Measurements from ENCODE around the gene FBXO8. TPM values are rescaled to one million over a fixed set of nuclear protein-coding genes. Genes with fewer than 3 reads are reported as not detected.
"Not testable (repeated sequence)": the region's sequence is repeated elsewhere in the genome, so short reads cannot be mapped to it uniquely, and the experiment has no call there.

The FBXO8 gene
- total RNA-seq, 2 experiments from 2014 or later, result 19.7 to 21.3 TPM

DNA sequence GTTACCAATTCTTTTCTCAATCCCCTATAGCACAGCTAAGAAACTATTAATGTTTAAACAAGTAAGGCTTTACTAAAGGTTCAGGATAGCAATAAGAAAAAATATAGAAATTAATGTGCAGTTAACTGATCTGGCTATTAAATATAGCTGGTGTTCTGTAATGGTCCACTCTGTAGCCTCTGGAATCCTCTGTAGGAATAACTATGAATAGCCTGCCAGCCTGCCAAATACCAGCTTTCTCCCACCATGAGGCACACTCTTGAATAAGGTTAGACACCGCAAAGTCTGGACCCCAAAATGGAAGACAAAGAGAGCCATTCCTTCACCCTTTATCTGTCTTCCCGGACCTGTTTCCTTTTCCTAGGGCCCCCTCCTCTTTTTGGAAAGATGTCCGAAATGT lies 30.8 kb upstream of the FBXO8 start:
- intact Hi-C loops (cut with micrococcal nuclease), result no loop called here
- ChIA-PET CTCF (no interaction called here), POLR2A (no interaction called here)
- no peaks in the 10 kb centered on the region for H3K4me1 Mint-ChIP-seq (ENCODE audit: low read depth)
- no peak overlapping the region for H3K27ac Mint-ChIP-seq
- no peaks in the 10 kb centered on the region for H3K9me3 Mint-ChIP-seq
- no peak for DNase-seq
- H3K4me3 Mint-ChIP-seq, result no peak overlapping the region
- peaks cover 7% of the 10 kb centered on the region for H3K36me3 Mint-ChIP-seq
- no peaks in the 10 kb centered on the region for H3K27me3 Mint-ChIP-seq

- Mint-ChIP-seq H3K4me1 (ENCODE audit: low read depth) (no peaks in the 10 kb centered on the region), H3K27ac (no peak overlapping the region), H3K9me3 (no peaks in the 10 kb centered on the region), H3K36me3 (peaks cover 15% of the 10 kb centered on the region), H3K4me3 (no peak overlapping the region), H3K27me3 (no peaks in the 10 kb centered on the region)
- POLR2A ChIA-PET, result no interaction called here
- CTCF ChIA-PET, result no interaction called here
- intact Hi-C loops (cut with micrococcal nuclease), result no loop called here
- DNase-seq, result no peak
Observed at GRCh38 chr4:174312993-174313392, 29.5 kb upstream of the FBXO8 start.

- no peak overlapping the region for H3K27ac Mint-ChIP-seq
- POLR2A ChIA-PET, result no interaction called here
- no peak overlapping the region for H3K4me3 Mint-ChIP-seq
- no peak for DNase-seq
- H3K9me3 Mint-ChIP-seq, result no peaks in the 10 kb centered on the region
- intact Hi-C loops (cut with micrococcal nuclease), result no loop called here
- no peaks in the 10 kb centered on the region for H3K4me1 Mint-ChIP-seq (ENCODE audit: low read depth)
- H3K27me3 Mint-ChIP-seq, result no peaks in the 10 kb centered on the region
- CTCF ChIA-PET, result no interaction called here
- peaks cover 37% of the 10 kb centered on the region for H3K36me3 Mint-ChIP-seq
Observed at GRCh38 chr4:174307694-174308093, 24.2 kb upstream of the FBXO8 start.

- H3K27ac Mint-ChIP-seq, result no peak overlapping the region
- CTCF ChIA-PET, result no interaction called here
Observed at GRCh38 chr4:174305961-174306360, 22.5 kb upstream of the FBXO8 start.

DNA sequence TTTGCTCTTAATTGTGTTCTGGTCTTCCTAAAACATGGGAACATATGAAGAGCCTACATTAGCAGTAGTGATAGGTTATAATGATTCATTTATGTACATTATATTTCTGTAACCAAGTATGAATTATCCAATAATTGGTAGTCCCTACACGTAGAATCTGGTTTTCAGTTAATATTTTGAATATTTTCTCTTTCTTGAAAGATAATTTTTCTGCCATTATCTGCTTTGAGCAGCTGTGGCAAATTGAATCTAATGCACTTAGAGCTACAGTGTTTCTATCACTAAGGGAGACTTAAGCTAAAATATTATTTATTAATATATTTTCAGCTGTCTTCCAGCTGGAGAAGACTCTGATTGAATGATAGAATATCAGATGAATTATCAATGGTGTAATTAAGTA lies 21.2 kb upstream of the FBXO8 start:
- Mint-ChIP-seq H3K27ac (no peak overlapping the region), H3K36me3 (peaks cover 44% of the 10 kb centered on the region), H3K27me3 (no peaks in the 10 kb centered on the region), H3K9me3 (no peaks in the 10 kb centered on the region), H3K4me3 (no peak overlapping the region), H3K4me1 (ENCODE audit: low read depth) (no peaks in the 10 kb centered on the region)
- ChIA-PET CTCF (no interaction called here), POLR2A (no interaction called here)
- DNase-seq, result no peak
- intact Hi-C loops (cut with micrococcal nuclease), result no loop called here

More at GRCh38 chr4:174305961-174306360, 22.5 kb upstream of the FBXO8 start:
- H3K4me3 Mint-ChIP-seq, result no peak overlapping the region
- H3K9me3 Mint-ChIP-seq, result no peaks in the 10 kb centered on the region
- no peaks in the 10 kb centered on the region for H3K27me3 Mint-ChIP-seq
- DNase-seq, result no peak
- H3K4me1 Mint-ChIP-seq (ENCODE audit: low read depth), result no peaks in the 10 kb centered on the region
- peaks cover 34% of the 10 kb centered on the region for H3K36me3 Mint-ChIP-seq
- intact Hi-C loops (cut with micrococcal nuclease), result no loop called here
- POLR2A ChIA-PET, result no interaction called here

- H3K27ac Mint-ChIP-seq, result no peak overlapping the region
- intact Hi-C loops (cut with micrococcal nuclease), result no loop called here
- peaks cover 44% of the 10 kb centered on the region for H3K36me3 Mint-ChIP-seq
- H3K4me3 Mint-ChIP-seq, result no peak overlapping the region
- DNase-seq, result no peak
- ChIA-PET CTCF (interaction anchor here (0.8 kb wide), 1 partner anchor 81 kb away, joined by 3 read pairs; no protein-coding TSS in a partner anchor), POLR2A (no interaction called here)
- H3K4me1 Mint-ChIP-seq (ENCODE audit: low read depth), result no peaks in the 10 kb centered on the region
- H3K27me3 Mint-ChIP-seq, result no peaks in the 10 kb centered on the region
- no peaks in the 10 kb centered on the region for H3K9me3 Mint-ChIP-seq
Observed at GRCh38 chr4:174303687-174304086, 20.2 kb upstream of the FBXO8 start.

DNA sequence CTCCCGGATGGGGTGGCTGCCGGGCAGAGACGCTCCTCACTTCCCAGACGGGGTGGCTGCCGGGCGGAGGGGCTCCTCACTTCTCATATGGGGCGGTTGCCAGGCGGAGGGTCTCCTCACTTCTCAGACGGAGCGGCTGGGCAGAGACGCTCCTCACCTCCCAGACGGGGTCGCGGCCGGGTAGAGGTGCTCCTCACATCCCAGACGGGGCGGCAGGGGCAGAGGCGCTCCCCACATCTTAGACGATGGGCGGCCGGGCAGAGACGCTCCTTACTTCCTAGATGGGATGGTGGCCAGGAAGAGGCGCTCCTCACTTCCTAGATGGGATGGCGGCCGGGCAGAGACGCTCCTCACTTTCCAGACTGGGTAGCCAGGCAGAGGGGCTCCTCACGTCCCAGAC lies 11.7 kb upstream of the FBXO8 start:
- H3K27ac Mint-ChIP-seq; H3K27me3 Mint-ChIP-seq; H3K4me3 Mint-ChIP-seq; DNase-seq; intact Hi-C loops (cut with micrococcal nuclease); H3K4me1 Mint-ChIP-seq (ENCODE audit: low read depth); CTCF ChIA-PET; POLR2A ChIA-PET: not testable (repeated sequence)
- H3K9me3 Mint-ChIP-seq, result peaks cover 24% of the 10 kb centered on the region
- H3K36me3 Mint-ChIP-seq, result peaks cover 38% of the 10 kb centered on the region

- POLR2A ChIA-PET; CTCF ChIA-PET; DNase-seq; H3K27ac Mint-ChIP-seq; H3K4me1 Mint-ChIP-seq (ENCODE audit: low read depth); H3K4me3 Mint-ChIP-seq; intact Hi-C loops (cut with micrococcal nuclease); H3K27me3 Mint-ChIP-seq: not testable (repeated sequence)
- Mint-ChIP-seq H3K36me3 (peaks cover 33% of the 10 kb centered on the region), H3K9me3 (peaks cover 24% of the 10 kb centered on the region)
Observed at GRCh38 chr4:174294641-174295040, 11.2 kb upstream of the FBXO8 start.

GRCh38 chr4:174292473-174292872 lies 9.0 kb upstream of the FBXO8 start:
- DNase-seq, result no peak
- Mint-ChIP-seq H3K9me3 (peaks cover 24% of the 10 kb centered on the region), H3K27ac (no peak overlapping the region), H3K36me3 (peaks cover 28% of the 10 kb centered on the region), H3K27me3 (no peaks in the 10 kb centered on the region), H3K4me3 (no peak overlapping the region), H3K4me1 (ENCODE audit: low read depth) (peaks cover 4% of the 10 kb centered on the region)
- intact Hi-C loops (cut with micrococcal nuclease), result no loop called here
- CTCF ChIA-PET, result no interaction called here
- POLR2A ChIA-PET, result no interaction called here

- Mint-ChIP-seq H3K9me3 (peaks cover 9% of the 10 kb centered on the region), H3K36me3 (peaks cover 8% of the 10 kb centered on the region), H3K27me3 (no peaks in the 10 kb centered on the region), H3K4me1 (ENCODE audit: low read depth) (peaks cover 36% of the 10 kb centered on the region), H3K4me3 (no peak overlapping the region), H3K27ac (no peak overlapping the region)
- intact Hi-C loops (cut with micrococcal nuclease), result no loop called here
- DNase-seq, result no peak
- ChIA-PET CTCF (no interaction called here), POLR2A (no interaction called here)
Observed at GRCh38 chr4:174286870-174287269, 3.4 kb upstream of the FBXO8 start.

GRCh38 chr4:174284487-174284886 lies 1.0 kb upstream of the FBXO8 start:
- Mint-ChIP-seq H3K27me3 (no peaks in the 10 kb centered on the region), H3K4me3 (peak overlapping the region; percentile 97), H3K27ac (peak overlapping the region; percentile 99), H3K4me1 (ENCODE audit: low read depth) (peaks cover 52% of the 10 kb centered on the region), H3K36me3 (peaks cover 3% of the 10 kb centered on the region), H3K9me3 (peaks cover 1% of the 10 kb centered on the region)
- ChIA-PET CTCF (interaction anchor here (0.6 to 1.0 kb wide), 2 partner anchors 21 to 25 kb away, joined by 3 read pairs; no protein-coding TSS in a partner anchor), POLR2A (no interaction called here)
- DNase-seq, result no peak
- intact Hi-C loops (cut with micrococcal nuclease), result loop anchor here (2.0 kb wide), 1 partner anchor 1116 kb away; the partner anchor contains the start of gene GALNT7

DNA sequence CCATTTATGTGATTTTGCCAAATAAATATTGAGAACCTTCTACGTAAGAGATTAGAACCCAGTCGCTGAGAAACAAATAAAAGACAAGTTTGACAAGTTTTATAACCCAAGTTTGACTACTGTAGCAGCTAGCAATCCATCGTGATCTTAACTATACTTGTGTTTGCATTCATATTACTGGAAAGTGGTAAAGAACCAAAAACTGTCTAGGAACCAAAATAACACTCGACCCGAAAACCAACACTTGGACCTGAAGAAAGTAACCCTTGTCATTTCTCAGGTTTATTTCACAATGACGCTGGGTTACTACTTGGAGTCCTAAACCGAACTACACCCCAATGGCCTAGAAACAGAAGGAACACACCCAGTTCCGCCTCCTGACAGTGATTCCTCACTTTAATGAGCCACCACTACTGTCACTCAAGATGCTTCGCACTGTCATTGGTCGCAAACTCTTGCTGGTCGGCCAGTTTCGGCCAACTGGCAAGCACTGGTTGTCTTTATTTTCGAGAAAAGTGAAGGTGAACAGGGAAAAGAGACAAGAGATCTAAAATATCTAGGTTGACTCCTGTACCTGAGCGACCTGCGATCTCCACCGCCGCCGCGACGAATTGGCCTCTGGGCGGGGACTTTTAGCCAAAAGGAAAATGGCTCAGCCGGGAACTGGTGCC lies 496 bp downstream of the FBXO8 start:
- CTCF ChIA-PET, result interaction anchor here (0.9 kb wide), 1 partner anchor 59 kb away, joined by 3 read pairs; no protein-coding TSS in a partner anchor
- Mint-ChIP-seq H3K4me1 (ENCODE audit: low read depth) (peaks cover 62% of the 10 kb centered on the region), H3K4me3 (peak overlapping the region; percentile 97), H3K36me3 (peaks cover 8% of the 10 kb centered on the region), H3K27me3 (no peaks in the 10 kb centered on the region), H3K27ac (peak overlapping the region; percentile 99), H3K9me3 (peaks cover 5% of the 10 kb centered on the region)
- intact Hi-C loops (cut with micrococcal nuclease), result loop anchor here (1.0 to 2.0 kb wide), 4 partner anchors 68 to 949 kb away; partner anchors contain the start of genes HMGB2 and SAP30
- POLR2A ChIA-PET, result no interaction called here
- peak; percentile 86 for DNase-seq

DNA sequence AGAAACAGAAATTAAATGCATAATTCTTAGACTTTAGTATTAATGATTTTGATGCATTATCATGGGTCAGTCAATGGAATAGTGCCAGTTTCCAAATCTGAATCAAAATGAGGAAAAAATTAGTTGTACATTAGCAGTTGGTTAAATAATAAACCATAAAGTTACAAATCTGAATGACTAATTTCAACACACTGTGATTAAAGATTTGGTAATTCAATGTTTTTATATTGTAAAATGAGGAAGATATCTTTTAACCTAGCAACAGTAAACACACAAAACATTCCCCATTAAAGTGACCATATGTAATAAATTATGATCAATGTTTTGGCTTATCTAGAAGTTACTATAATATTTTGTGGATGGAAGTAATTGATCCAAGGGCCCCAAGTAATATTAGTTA lies 1.6 kb downstream of the FBXO8 start:
- intact Hi-C loops (cut with micrococcal nuclease), result loop anchor here (2.0 kb wide), 1 partner anchor 67 kb away; no protein-coding TSS in a partner anchor
- ChIA-PET CTCF (interaction anchor here (0.9 kb wide), 1 partner anchor 58 kb away, joined by 3 read pairs; no protein-coding TSS in a partner anchor), POLR2A (no interaction called here)
- Mint-ChIP-seq H3K4me3 (peak overlapping the region; percentile 16), H3K9me3 (peaks cover 5% of the 10 kb centered on the region), H3K27ac (peak overlapping the region; percentile 99), H3K27me3 (no peaks in the 10 kb centered on the region), H3K4me1 (ENCODE audit: low read depth) (peaks cover 60% of the 10 kb centered on the region), H3K36me3 (peaks cover 8% of the 10 kb centered on the region)
- DNase-seq, result no peak
